ENCODE data around the gene NBEA. TPM values are rescaled to one million over a fixed set of nuclear protein-coding genes. Genes with fewer than 3 reads are reported as not detected.

Gene NBEA
- total and polyA plus RNA-seq, 2 experiments from 2014 or later: 9.1 to 29.1 TPM

DNA sequence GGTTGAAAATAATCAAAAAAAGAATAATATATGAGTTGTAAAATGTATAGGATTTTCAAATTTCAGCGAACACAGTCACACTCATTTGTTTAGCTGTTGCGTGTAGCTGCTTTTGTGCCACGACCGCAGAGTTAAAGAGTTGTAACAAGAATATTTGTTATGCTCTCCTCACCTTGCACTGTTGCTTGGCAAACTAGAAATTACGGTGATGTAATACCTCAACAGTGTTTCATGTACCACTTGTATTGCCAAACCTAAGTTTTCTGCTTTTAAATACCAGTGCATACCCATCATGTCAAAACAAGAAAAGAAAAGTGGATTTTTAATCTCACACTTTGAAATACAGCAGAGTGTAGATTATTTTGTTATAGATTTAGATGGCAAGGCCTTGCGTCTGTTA, 201.1 kb downstream of the NBEA start:
- no peaks in the 10 kb centered on the region for H4K20me1 ChIP-seq (replicated peaks; ENCODE audit: insufficient read depth)
- Mint-ChIP-seq H3K9me3 (no peaks in the 10 kb centered on the region), H3K4me3 (no peak overlapping the region), H3K4me1 (no peaks in the 10 kb centered on the region), H3K27me3 (ENCODE audit: insufficient read depth, low read depth, poor library complexity) (no peaks in the 10 kb centered on the region), H3K36me3 (ENCODE audit: low read depth) (peaks cover 31% of the 10 kb centered on the region), H3K27ac (no peak overlapping the region)
- no peak for DNase-seq (ENCODE audit: low spot score)
- H3K9me2 ChIP-seq (ENCODE audit: insufficient read depth): no peaks in the 10 kb centered on the region
- H3K4me3 ChIP-seq: no peak overlapping the region
- TF ChIP-seq STAT1 (IDR thresholded peaks at IDR 0.05; ENCODE audit: unreplicated experiment): no peak
- TF ChIP-seq ZNF331 (CRISPR knock-in tag; IDR thresholded peaks at IDR 0.05; ENCODE audit: low read depth): no peak
- no peak for TF ChIP-seq EZH2 (IDR thresholded peaks at IDR 0.05; ENCODE audit: low read depth, unreplicated experiment)
- TF ChIP-seq, protein P1, sequence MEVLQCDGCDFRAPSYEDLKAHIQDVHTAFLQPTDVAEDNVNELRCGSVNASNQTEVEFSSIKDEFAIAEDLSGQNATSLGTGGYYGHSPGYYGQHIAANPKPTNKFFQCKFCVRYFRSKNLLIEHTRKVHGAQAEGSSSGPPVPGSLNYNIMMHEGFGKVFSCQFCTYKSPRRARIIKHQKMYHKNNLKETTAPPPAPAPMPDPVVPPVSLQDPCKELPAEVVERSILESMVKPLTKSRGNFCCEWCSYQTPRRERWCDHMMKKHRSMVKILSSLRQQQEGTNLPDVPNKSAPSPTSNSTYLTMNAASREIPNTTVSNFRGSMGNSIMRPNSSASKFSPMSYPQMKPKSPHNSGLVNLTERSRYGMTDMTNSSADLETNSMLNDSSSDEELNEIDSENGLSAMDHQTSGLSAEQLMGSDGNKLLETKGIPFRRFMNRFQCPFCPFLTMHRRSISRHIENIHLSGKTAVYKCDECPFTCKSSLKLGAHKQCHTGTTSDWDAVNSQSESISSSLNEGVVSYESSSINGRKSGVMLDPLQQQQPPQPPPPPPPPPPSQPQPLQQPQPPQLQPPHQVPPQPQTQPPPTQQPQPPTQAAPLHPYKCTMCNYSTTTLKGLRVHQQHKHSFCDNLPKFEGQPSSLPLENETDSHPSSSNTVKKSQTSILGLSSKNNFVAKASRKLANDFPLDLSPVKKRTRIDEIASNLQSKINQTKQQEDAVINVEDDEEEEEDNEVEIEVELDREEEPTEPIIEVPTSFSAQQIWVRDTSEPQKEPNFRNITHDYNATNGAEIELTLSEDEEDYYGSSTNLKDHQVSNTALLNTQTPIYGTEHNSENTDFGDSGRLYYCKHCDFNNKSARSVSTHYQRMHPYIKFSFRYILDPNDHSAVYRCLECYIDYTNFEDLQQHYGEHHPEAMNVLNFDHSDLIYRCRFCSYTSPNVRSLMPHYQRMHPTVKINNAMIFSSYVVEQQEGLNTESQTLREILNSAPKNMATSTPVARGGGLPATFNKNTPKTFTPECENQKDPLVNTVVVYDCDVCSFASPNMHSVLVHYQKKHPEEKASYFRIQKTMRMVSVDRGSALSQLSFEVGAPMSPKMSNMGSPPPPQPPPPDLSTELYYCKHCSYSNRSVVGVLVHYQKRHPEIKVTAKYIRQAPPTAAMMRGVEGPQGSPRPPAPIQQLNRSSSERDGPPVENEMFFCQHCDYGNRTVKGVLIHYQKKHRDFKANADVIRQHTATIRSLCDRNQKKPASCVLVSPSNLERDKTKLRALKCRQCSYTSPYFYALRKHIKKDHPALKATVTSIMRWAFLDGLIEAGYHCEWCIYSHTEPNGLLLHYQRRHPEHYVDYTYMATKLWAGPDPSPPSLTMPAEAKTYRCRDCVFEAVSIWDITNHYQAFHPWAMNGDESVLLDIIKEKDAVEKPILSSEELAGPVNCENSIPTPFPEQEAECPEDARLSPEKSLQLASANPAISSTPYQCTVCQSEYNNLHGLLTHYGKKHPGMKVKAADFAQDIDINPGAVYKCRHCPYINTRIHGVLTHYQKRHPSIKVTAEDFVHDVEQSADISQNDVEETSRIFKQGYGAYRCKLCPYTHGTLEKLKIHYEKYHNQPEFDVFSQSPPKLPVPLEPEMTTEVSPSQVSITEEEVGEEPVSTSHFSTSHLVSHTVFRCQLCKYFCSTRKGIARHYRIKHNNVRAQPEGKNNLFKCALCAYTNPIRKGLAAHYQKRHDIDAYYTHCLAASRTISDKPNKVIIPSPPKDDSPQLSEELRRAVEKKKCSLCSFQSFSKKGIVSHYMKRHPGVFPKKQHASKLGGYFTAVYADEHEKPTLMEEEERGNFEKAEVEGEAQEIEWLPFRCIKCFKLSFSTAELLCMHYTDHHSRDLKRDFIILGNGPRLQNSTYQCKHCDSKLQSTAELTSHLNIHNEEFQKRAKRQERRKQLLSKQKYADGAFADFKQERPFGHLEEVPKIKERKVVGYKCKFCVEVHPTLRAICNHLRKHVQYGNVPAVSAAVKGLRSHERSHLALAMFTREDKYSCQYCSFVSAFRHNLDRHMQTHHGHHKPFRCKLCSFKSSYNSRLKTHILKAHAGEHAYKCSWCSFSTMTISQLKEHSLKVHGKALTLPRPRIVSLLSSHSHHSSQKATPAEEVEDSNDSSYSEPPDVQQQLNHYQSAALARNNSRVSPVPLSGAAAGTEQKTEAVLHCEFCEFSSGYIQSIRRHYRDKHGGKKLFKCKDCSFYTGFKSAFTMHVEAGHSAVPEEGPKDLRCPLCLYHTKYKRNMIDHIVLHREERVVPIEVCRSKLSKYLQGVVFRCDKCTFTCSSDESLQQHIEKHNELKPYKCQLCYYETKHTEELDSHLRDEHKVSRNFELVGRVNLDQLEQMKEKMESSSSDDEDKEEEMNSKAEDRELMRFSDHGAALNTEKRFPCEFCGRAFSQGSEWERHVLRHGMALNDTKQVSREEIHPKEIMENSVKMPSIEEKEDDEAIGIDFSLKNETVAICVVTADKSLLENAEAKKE (CRISPR knock-in tag; IDR thresholded peaks at IDR 0.05): no peak
- TF ChIP-seq, protein P2, sequence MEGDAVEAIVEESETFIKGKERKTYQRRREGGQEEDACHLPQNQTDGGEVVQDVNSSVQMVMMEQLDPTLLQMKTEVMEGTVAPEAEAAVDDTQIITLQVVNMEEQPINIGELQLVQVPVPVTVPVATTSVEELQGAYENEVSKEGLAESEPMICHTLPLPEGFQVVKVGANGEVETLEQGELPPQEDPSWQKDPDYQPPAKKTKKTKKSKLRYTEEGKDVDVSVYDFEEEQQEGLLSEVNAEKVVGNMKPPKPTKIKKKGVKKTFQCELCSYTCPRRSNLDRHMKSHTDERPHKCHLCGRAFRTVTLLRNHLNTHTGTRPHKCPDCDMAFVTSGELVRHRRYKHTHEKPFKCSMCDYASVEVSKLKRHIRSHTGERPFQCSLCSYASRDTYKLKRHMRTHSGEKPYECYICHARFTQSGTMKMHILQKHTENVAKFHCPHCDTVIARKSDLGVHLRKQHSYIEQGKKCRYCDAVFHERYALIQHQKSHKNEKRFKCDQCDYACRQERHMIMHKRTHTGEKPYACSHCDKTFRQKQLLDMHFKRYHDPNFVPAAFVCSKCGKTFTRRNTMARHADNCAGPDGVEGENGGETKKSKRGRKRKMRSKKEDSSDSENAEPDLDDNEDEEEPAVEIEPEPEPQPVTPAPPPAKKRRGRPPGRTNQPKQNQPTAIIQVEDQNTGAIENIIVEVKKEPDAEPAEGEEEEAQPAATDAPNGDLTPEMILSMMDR (conservative IDR thresholded peaks at IDR 0.05; ENCODE audit: low read depth in 2 of 2): no peak
- TF ChIP-seq NANOG (IDR thresholded peaks at IDR 0.05; ENCODE audit: borderline replicate concordance): no peak
- no peak for TF ChIP-seq EZH2phosphoT487 (IDR thresholded peaks at IDR 0.05; ENCODE audit: unreplicated experiment)
- no peak for TF ChIP-seq ZNF114 (CRISPR knock-in tag; IDR thresholded peaks at IDR 0.05)
- no peak for TF ChIP-seq CREB1 (CRISPR knock-in tag; IDR thresholded peaks at IDR 0.05; ENCODE audit: low read depth)
- no peak for TF ChIP-seq POLR2AphosphoS5 (IDR thresholded peaks at IDR 0.05; ENCODE audit: low read depth)
- no peak for ATAC-seq
- no peaks in the 10 kb centered on the region for H3K36me3 ChIP-seq (ENCODE audit: insufficient read depth)
- no peak overlapping the region for H2AFZ ChIP-seq
- no peak overlapping the region for H3K27ac ChIP-seq (ENCODE audit: low read depth)
- H3K27me3 ChIP-seq (ENCODE audit: insufficient read depth): no peaks in the 10 kb centered on the region
- no peak overlapping the region for H3K4me2 ChIP-seq
- H3F3A ChIP-seq (replicated peaks; ENCODE audit: low read depth): no peaks in the 10 kb centered on the region
- H3K79me2 ChIP-seq (replicated peaks; ENCODE audit: insufficient read depth): no peaks in the 10 kb centered on the region
- H3K4me1 ChIP-seq (ENCODE audit: insufficient read depth): no peaks in the 10 kb centered on the region

Measured in GM23338 (cell line).